K562 (cell line): ENCODE measurements around the gene TERT. TPM values are rescaled to one million over a fixed set of nuclear protein-coding genes. Genes with fewer than 3 reads are reported as not detected.

ENCODE experiments used
- ATAC-seq: fragments of 200-7000 bp; cut with Tn5 transposase; 3 replicates; pipeline ENCODE4 v1.9.1; 2020; ENCODE audit warnings: moderate library complexity
- BruUV-seq: library from RNA; stranded (reverse); fragments of 400-500 nt; replicated peaks from 2 replicates; lab custom pipeline; 2021; lab: Mats Ljungman, UMichigan
- CTCF ChIA-PET: fragments of 300-600 bp; formaldehyde crosslinking; extraction: SDS; loops from one replicate; lab custom pipeline; 2021; ENCODE audit warnings: low intra/inter-chr PET ratio; lab: Yijun Ruan, JAX
- POLR2A ChIA-PET: fragments of 300-600, 350-650 bp; sonication (Branson Sonifier 250); formaldehyde crosslinking; extraction: SDS; loops from one replicate; lab custom pipeline; 2021; ENCODE audit warnings: antibody characterized with exemption, inconsistent platforms; lab: Yijun Ruan, JAX
- DNase-seq, 4 experiments: peaks; one replicate each; pipeline versions ENCODE4 v3.0.0 to v3.0.0-alpha.2; 2011 to 2018; ENCODE audit warnings: low spot score in 3 of 4, mixed read lengths in 3 of 4; ENCODE audit errors: extremely low read depth in 1 of 4
- FAIRE-seq: peaks from 2 replicates; lab custom pipeline; 2011; peaks lifted over from hg19 to GRCh38; lab: Jason Lieb, UNC
- H2AFZ ChIP-seq: 2 replicates; pipeline ENCODE4 v1.6.0; 2011; ENCODE audit warnings: low read depth, low read length, control low read depth, inconsistent platforms
- H3K27ac ChIP-seq: fragments of 200-600 bp; 3 replicates; pipeline ENCODE4 v1.8.0; 2011; ENCODE audit warnings: low read depth, mild to moderate bottlenecking, control low read depth, inconsistent platforms, low read length, moderate library complexity, mixed read lengths; ENCODE audit errors: extremely low read depth
- H3K27me3 ChIP-seq, 2 experiments: fragments of 300-600 bp in 1 of 2; 2 replicates in 1 of 2; 3 replicates in 1 of 2; pipeline versions ENCODE4 v1.6.0 to v1.8.0; 2011; ENCODE audit warnings: inconsistent platforms in 2 of 2, low read length in 2 of 2, mild to moderate bottlenecking in 1 of 2, mixed read lengths in 1 of 2, moderate library complexity in 1 of 2; ENCODE audit not compliant: control insufficient read depth in 2 of 2, insufficient read depth in 2 of 2
- H3K36me3 ChIP-seq: fragments of 300-600 bp; 3 replicates; pipeline ENCODE4 v1.8.0; 2011; ENCODE audit warnings: mild to moderate bottlenecking, low read length, inconsistent platforms; ENCODE audit not compliant: control insufficient read depth, insufficient read depth
- H3K4me1 ChIP-seq, 2 experiments: fragments of 200-600 bp in 1 of 2; replicated peaks in 1 of 2; 2 replicates in 1 of 2; 3 replicates in 1 of 2; pipeline versions ENCODE4 v1.5.1 to v1.8.0; 2011; ENCODE audit warnings: inconsistent platforms in 2 of 2, low read length in 2 of 2, mild to moderate bottlenecking in 1 of 2, mixed read lengths in 1 of 2, moderate library complexity in 1 of 2; ENCODE audit not compliant: control insufficient read depth in 2 of 2, insufficient read depth in 2 of 2
- H3K4me2 ChIP-seq: 2 replicates; pipeline ENCODE4 v1.6.1; 2011; ENCODE audit warnings: low read length, control low read depth, inconsistent platforms, mixed read lengths; ENCODE audit not compliant: insufficient read depth
- H3K4me3 ChIP-seq: fragments of 200-600 bp; sonication (generic), shearing (Covaris generic); 2 replicates; pipeline ENCODE4 v1.5.1; 2016; ENCODE audit warnings: control low read depth, inconsistent platforms
- H3K79me2 ChIP-seq: fragments of 200-600 bp; 3 replicates; pipeline ENCODE4 v1.8.0; 2011; ENCODE audit warnings: low read length, inconsistent platforms; ENCODE audit not compliant: control insufficient read depth, insufficient read depth
- H3K9ac ChIP-seq, 2 experiments: 2 replicates each; pipeline versions ENCODE4 v1.6.0 to v1.6.1; 2011; ENCODE audit warnings: low read depth in 2 of 2, low read length in 2 of 2, control low read depth in 1 of 2, inconsistent platforms in 1 of 2, mild to moderate bottlenecking in 1 of 2, mixed read lengths in 1 of 2; ENCODE audit not compliant: insufficient read depth in 1 of 2
- H3K9me1 ChIP-seq: one replicate; pipeline ENCODE4 v1.6.0; 2011; ENCODE audit warnings: inconsistent platforms, mild to moderate bottlenecking, low read length, moderate library complexity; ENCODE audit not compliant: control insufficient read depth, insufficient read depth
- H3K9me3 ChIP-seq: replicated peaks from 2 replicates; pipeline ENCODE4 v1.5.1; 2011; ENCODE audit warnings: low read depth, low read length, inconsistent platforms; ENCODE audit not compliant: control insufficient read depth, insufficient read depth
- H4K20me1 ChIP-seq: replicated peaks from 2 replicates; pipeline ENCODE4 v1.6.1; 2011; ENCODE audit warnings: low read length, inconsistent platforms, mixed read lengths; ENCODE audit not compliant: control insufficient read depth, insufficient read depth
- BHLHE40 ChIP-seq: IDR thresholded peaks from 2 replicates; pipeline ENCODE4 v1.6.1; 2011; ENCODE audit warnings: low read length, improper control_type of control experiment
- KDM1A ChIP-seq, 2 experiments: fragments of 450-650 bp; IDR thresholded peaks; 2 replicates each; pipeline ENCODE4 v1.6.1; 2016; ENCODE audit warnings: mild to moderate bottlenecking in 2 of 2
- POLR2G ChIP-seq: fragments of 200-400 bp; formaldehyde crosslinking; IDR thresholded peaks from 2 replicates; pipeline ENCODE4 v1.6.1; 2017; ENCODE audit warnings: low read depth, mild to moderate bottlenecking, antibody characterized with exemption, low read length, moderate library complexity
- WGBS: fragments of 100-300 bp; shearing (Covaris generic); methylation state at CpG from one replicate; pipeline ENCODE4 v1.1.6; 2016; ENCODE audit warnings: low coverage, mixed read lengths; ENCODE audit not compliant: insufficient coverage; ENCODE audit errors: missing lambda C conversion rate; 5-methylcytosine and 5-hydroxymethylcytosine counted together
- in situ Hi-C: fragments of 300-500 bp; cut with MboI; formaldehyde crosslinking; loops from 4 replicates; pipeline ENCODE4 v1.15.0; 2018; ENCODE audit warnings: inconsistent platforms, mixed read lengths
- intact Hi-C: fragments of 100-400 bp; cut with micrococcal nuclease; formaldehyde crosslinking; loops from 2 replicates; pipeline ENCODE4 v1.14.2; 2022
- polyA plus RNA-seq, 8 experiments: library from polyadenylated mRNA; depleted of rRNA in 4 of 8; stranded (reverse) in 5 of 8; unstranded in 3 of 8; fragments of >200 nt; fragmentation: Nextera tagmentation in 2 of 8; fragmentation: Illumina TruSeq in 1 of 8; extraction: Ambion mirVana in 2 of 8; extraction: Trizol in 1 of 8; gene quantifications; 2 replicates each; pipeline versions ENCODE4 v1.2.1 to v1.2.3, GENCODE V29; 2011 to 2014; ENCODE audit warnings: inconsistent platforms in 1 of 8, missing spikeins in 1 of 8
- total RNA-seq, 7 experiments: library from RNA; depleted of rRNA in 6 of 7; stranded (reverse); fragments of >200 nt in 6 of 7; fragmentation: Illumina TruSeq in 2 of 7; extraction: Trizol in 2 of 7; gene quantifications; 2 replicates each; pipeline versions ENCODE4 v1.2.1 to v1.2.3, GENCODE V29; 2011 to 2021; ENCODE audit warnings: low replicate concordance in 1 of 7
- TF ChIP-seq, protein P1 (sequence below): sonication (generic); formaldehyde crosslinking; IDR thresholded peaks from 2 replicates; pipeline ENCODE4 v1.8.0; 2022; ENCODE audit warnings: mild to moderate bottlenecking, missing genetic modification reagents
- TF ChIP-seq, protein P2 (sequence below): sonication (generic); formaldehyde crosslinking; IDR thresholded peaks from 2 replicates; pipeline ENCODE4 v1.9.0; 2022; ENCODE audit warnings: mild to moderate bottlenecking, missing genetic modification reagents
- TF ChIP-seq, protein P3 (sequence below), 3 experiments: fragments of 200-800 bp in 1 of 3; fragments of 250-450 bp in 1 of 3; fragments of 450-650 bp in 1 of 3; sonication (Bioruptor Pico) in 1 of 3; sonication (Bioruptor generic) in 1 of 3; formaldehyde crosslinking in 1 of 3; IDR thresholded peaks; 2 replicates each; pipeline versions ENCODE4 v1.6.1 to v1.8.0; 2016 to 2022; ENCODE audit warnings: mild to moderate bottlenecking in 2 of 3, missing genetic modification characterization in 2 of 3, missing compliant biosample characterization in 1 of 3, moderate library complexity in 1 of 3

TERT gene
- total and polyA plus RNA-seq, 9 of the 15 experiments (the other 6 are each of a cell fraction or from before 2014, with no cell fraction given) = 0.08 to 4.5 (median 0.98) TPM; not detected in 1

DNA sequence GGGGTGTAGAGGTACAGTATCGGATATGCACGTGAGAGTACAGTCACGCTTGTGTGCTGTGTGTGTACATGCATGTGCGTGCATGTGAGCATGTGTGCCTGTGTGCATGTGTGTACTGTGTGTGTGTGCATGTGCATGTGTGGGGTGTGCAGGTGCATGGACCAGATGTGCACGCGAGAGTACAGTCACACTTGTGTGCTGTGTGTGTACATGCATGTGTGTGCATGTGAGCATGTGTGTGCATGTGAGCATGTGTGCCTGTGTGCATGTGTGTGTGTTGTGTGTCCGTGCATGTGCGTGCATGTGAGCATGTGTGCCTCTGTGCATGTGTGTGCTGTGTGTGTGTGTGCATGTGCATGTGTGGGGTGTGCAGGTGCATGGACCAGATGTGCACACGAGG, 83.2 kb downstream of the TERT start:
- H4K20me1 ChIP-seq = peaks cover 10% of the 10 kb centered on the region; the same call in 1 of the 2 replicates
- H3K9ac ChIP-seq = no peak overlapping the region
- ATAC-seq (no peak), FAIRE-seq (no peak), DNase-seq (no peak)
- ChIA-PET POLR2A (no interaction called here), CTCF (no interaction called here)
- intact Hi-C loops = no loop called here
- no peaks in the 10 kb centered on the region for H3K9me1 ChIP-seq
- peak; percentile 30; the same call in 1 of the 2 replicates for TF ChIP-seq BHLHE40
- TF ChIP-seq, protein P1, sequence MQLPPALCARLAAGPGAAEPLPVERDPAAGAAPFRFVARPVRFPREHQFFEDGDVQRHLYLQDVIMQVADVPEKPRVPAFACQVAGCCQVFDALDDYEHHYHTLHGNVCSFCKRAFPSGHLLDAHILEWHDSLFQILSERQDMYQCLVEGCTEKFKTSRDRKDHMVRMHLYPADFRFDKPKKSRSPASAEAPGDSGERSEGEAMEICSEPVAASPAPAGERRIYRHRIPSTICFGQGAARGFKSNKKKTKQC = no peak
- TF ChIP-seq, protein P2, sequence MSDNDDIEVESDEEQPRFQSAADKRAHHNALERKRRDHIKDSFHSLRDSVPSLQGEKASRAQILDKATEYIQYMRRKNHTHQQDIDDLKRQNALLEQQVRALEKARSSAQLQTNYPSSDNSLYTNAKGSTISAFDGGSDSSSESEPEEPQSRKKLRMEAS = peak; percentile 62; the same call in 1 of the 2 replicates
- TF ChIP-seq KDM1A (IDR thresholded peaks at IDR 0.05) = peak in 1 of 2 experiments; percentile 77; a peak in 1 of 4 replicates
- no peak overlapping the region for H3K4me3 ChIP-seq
- no TSS peak for BruUV-seq
- H3K79me2 ChIP-seq = no peaks in the 10 kb centered on the region
- H3K27ac ChIP-seq = no peak overlapping the region
- WGBS = 19% methylated on average over 9 of the region's 9 CpGs
- in situ Hi-C loops = no loop called here
- peaks cover 0 to 54% of the 10 kb centered on the region in 2 experiments; a peak in 3 of 5 replicates for H3K4me1 ChIP-seq
- H3K9me3 ChIP-seq = no peaks in the 10 kb centered on the region; the same call in 1 of the 2 replicates
- no peak overlapping the region for H2AFZ ChIP-seq
- no peak overlapping the region for H3K4me2 ChIP-seq
- H3K27me3 ChIP-seq = peaks cover 0 to 61% of the 10 kb centered on the region in 2 experiments; a peak in 4 of 5 replicates
- H3K36me3 ChIP-seq = no peaks in the 10 kb centered on the region

DNA sequence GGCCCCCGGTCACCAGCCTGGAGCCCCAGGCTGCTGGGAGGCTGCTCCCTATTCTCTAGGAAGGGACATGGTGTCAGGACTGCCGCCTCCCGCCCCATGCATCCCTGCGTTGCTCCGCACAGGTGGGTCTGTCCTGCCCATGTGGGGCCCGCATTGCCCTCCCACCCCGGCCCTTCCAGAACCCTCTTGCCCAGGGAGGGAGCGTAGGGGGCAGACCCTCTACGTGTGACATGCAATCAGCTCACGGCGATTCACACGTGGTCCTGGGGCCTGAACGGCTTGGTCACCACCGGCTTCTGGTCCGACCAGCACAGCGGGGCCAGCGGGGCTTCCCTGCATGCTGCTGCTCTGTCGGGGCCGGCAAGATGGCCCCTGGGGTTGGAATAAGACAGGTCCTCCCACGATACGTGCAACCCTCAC, 84.0 kb downstream of the TERT start:
- Histone ChIP-seq H4K20me1 (peaks cover 10% of the 10 kb centered on the region; the same call in 1 of the 2 replicates), H3K9me3 (no peaks in the 10 kb centered on the region; the same call in 1 of the 2 replicates), H3K4me2 (no peak overlapping the region), H3K36me3 (no peaks in the 10 kb centered on the region), H3K4me3 (no peak overlapping the region), H3K27ac (no peak overlapping the region), H3K9ac (no peak overlapping the region), H3K9me1 (no peaks in the 10 kb centered on the region), H3K27me3 (peaks cover 0 to 61% of the 10 kb centered on the region in 2 experiments; a peak in 4 of 5 replicates), H3K4me1 (peaks cover 0 to 54% of the 10 kb centered on the region in 2 experiments; a peak in 3 of 5 replicates), H2AFZ (no peak overlapping the region), H3K79me2 (no peaks in the 10 kb centered on the region)
- ChIA-PET POLR2A (no interaction called here), CTCF (no interaction called here)
- WGBS = 17% methylated on average over 20 of the region's 21 CpGs
- intact Hi-C loops (no loop called here), in situ Hi-C loops (no loop called here)
- FAIRE-seq (no peak), DNase-seq (no peak), ATAC-seq (no peak)
- TF ChIP-seq, protein P3, sequence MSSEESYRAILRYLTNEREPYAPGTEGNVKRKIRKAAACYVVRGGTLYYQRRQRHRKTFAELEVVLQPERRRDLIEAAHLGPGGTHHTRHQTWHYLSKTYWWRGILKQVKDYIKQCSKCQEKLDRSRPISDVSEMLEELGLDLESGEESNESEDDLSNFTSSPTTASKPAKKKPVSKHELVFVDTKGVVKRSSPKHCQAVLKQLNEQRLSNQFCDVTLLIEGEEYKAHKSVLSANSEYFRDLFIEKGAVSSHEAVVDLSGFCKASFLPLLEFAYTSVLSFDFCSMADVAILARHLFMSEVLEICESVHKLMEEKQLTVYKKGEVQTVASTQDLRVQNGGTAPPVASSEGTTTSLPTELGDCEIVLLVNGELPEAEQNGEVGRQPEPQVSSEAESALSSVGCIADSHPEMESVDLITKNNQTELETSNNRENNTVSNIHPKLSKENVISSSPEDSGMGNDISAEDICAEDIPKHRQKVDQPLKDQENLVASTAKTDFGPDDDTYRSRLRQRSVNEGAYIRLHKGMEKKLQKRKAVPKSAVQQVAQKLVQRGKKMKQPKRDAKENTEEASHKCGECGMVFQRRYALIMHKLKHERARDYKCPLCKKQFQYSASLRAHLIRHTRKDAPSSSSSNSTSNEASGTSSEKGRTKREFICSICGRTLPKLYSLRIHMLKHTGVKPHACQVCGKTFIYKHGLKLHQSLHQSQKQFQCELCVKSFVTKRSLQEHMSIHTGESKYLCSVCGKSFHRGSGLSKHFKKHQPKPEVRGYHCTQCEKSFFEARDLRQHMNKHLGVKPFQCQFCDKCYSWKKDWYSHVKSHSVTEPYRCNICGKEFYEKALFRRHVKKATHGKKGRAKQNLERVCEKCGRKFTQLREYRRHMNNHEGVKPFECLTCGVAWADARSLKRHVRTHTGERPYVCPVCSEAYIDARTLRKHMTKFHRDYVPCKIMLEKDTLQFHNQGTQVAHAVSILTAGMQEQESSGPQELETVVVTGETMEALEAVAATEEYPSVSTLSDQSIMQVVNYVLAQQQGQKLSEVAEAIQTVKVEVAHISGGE (CRISPR knock-in tag; IDR thresholded peaks at IDR 0.05) = no peak
- peak; percentile 37; the same call in 1 of the 2 replicates for TF ChIP-seq POLR2G
- no TSS peak for BruUV-seq
